WTC11 (cell line): ENCODE data around the gene MYPN. TPM values are rescaled to one million over a fixed set of nuclear protein-coding genes. Genes with fewer than 3 reads are reported as not detected.

Experiments used
- ATAC-seq: fragments of 200-7000 bp; cut with Tn5 transposase; 2 replicates; pipeline ENCODE4 v1.10.0; 2021; ENCODE audit warnings: mild to moderate bottlenecking, moderate library complexity
- CTCF ChIA-PET: fragments of 300-600 bp; sonication (Branson Sonifier 250); formaldehyde crosslinking; loops from one replicate; lab custom pipeline; 2021; ENCODE audit warnings: antibody characterized with exemption; lab: Charles Lee
- POLR2A ChIA-PET: fragments of 350-600 bp; sonication (Branson Sonifier 250); formaldehyde crosslinking; loops from one replicate; lab custom pipeline; 2021; ENCODE audit warnings: antibody characterized with exemption; lab: Charles Lee
- DNase-seq: peaks from one replicate; pipeline ENCODE4 v3.0.0; 2021; ENCODE audit warnings: low spot score
- H3K27ac Mint-ChIP-seq: 2 replicates; pipeline ENCODE4 v1.8.0; 2021; ENCODE audit warnings: mixed read lengths
- H3K27me3 Mint-ChIP-seq: 2 replicates; pipeline ENCODE4 v1.8.0; 2021; ENCODE audit warnings: low read depth, mild to moderate bottlenecking, moderate library complexity, mixed read lengths
- H3K36me3 Mint-ChIP-seq: 2 replicates; pipeline ENCODE4 v1.8.0; 2021; ENCODE audit warnings: mixed read lengths
- H3K4me1 Mint-ChIP-seq: 2 replicates; pipeline ENCODE4 v1.8.0; 2022; ENCODE audit warnings: mixed read lengths
- H3K4me3 Mint-ChIP-seq: 2 replicates; pipeline ENCODE4 v1.8.0; 2021; ENCODE audit warnings: mild to moderate bottlenecking, moderate library complexity, mixed read lengths
- H3K9me3 Mint-ChIP-seq: 2 replicates; pipeline ENCODE4 v1.8.0; 2021; ENCODE audit warnings: mixed read lengths
- ARID4B ChIP-seq: sonication (generic); formaldehyde crosslinking; IDR thresholded peaks from 2 replicates; pipeline ENCODE4 v1.8.0; 2023; ENCODE audit warnings: missing genetic modification reagents, mild to moderate bottlenecking, borderline replicate concordance
- E2F1 ChIP-seq: sonication (generic); formaldehyde crosslinking; IDR thresholded peaks from 2 replicates; pipeline ENCODE4 v1.8.0; 2022; ENCODE audit warnings: mild to moderate bottlenecking, missing genetic modification reagents
- FOXJ3 ChIP-seq: sonication (generic); formaldehyde crosslinking; IDR thresholded peaks from 2 replicates; pipeline ENCODE4 v1.9.0; 2021; ENCODE audit warnings: missing genetic modification reagents, mild to moderate bottlenecking, borderline replicate concordance
- FOXP1 ChIP-seq: sonication (generic); formaldehyde crosslinking; IDR thresholded peaks from 2 replicates; pipeline ENCODE4 v1.8.0; 2022; ENCODE audit warnings: missing genetic modification reagents, mild to moderate bottlenecking, moderate library complexity, borderline replicate concordance
- GABPB1 ChIP-seq: sonication (generic); formaldehyde crosslinking; IDR thresholded peaks from 2 replicates; pipeline ENCODE4 v1.8.1; 2023; ENCODE audit warnings: mild to moderate bottlenecking, missing genetic modification reagents
- HMGA2 ChIP-seq: fragments of 250-450 bp; sonication (Bioruptor Pico); IDR thresholded peaks from 2 replicates; pipeline ENCODE4 v1.4.0; 2021; ENCODE audit warnings: mild to moderate bottlenecking, moderate library complexity
- MAX ChIP-seq: sonication (generic); formaldehyde crosslinking; IDR thresholded peaks from 2 replicates; pipeline ENCODE4 v1.8.0; 2022; ENCODE audit warnings: mild to moderate bottlenecking, missing genetic modification reagents
- MYBL2 ChIP-seq: sonication (generic); formaldehyde crosslinking; IDR thresholded peaks from 2 replicates; pipeline ENCODE4 v1.8.1; 2023; ENCODE audit warnings: mild to moderate bottlenecking, moderate library complexity, missing genetic modification reagents
- NR2C2 ChIP-seq: sonication (generic); formaldehyde crosslinking; IDR thresholded peaks from 2 replicates; pipeline ENCODE4 v1.8.0; 2022; ENCODE audit warnings: mild to moderate bottlenecking, missing genetic modification reagents
- PREB ChIP-seq: sonication (generic); formaldehyde crosslinking; IDR thresholded peaks from 2 replicates; pipeline ENCODE4 v1.8.1; 2022; ENCODE audit warnings: mild to moderate bottlenecking, missing genetic modification reagents, moderate library complexity, borderline replicate concordance
- RELA ChIP-seq: sonication (generic); formaldehyde crosslinking; IDR thresholded peaks from 2 replicates; pipeline ENCODE4 v1.8.1; 2022; ENCODE audit warnings: missing genetic modification reagents, mild to moderate bottlenecking, borderline replicate concordance
- SMAD4 ChIP-seq: sonication (generic); formaldehyde crosslinking; IDR thresholded peaks from 2 replicates; pipeline ENCODE4 v1.8.0; 2022; ENCODE audit warnings: mild to moderate bottlenecking, missing genetic modification reagents
- ZMAT4 ChIP-seq: fragments of 250-450 bp; sonication (Bioruptor Pico); IDR thresholded peaks from 2 replicates; pipeline ENCODE4 v1.9.0; 2021; ENCODE audit warnings: mild to moderate bottlenecking
- ZNF281 ChIP-seq: sonication (generic); formaldehyde crosslinking; IDR thresholded peaks from 2 replicates; pipeline ENCODE4 v1.8.0; 2023; ENCODE audit warnings: mild to moderate bottlenecking, missing genetic modification reagents
- ZNF512 ChIP-seq: sonication (generic); formaldehyde crosslinking; IDR thresholded peaks from 2 replicates; pipeline ENCODE4 v1.8.1; 2022; ENCODE audit warnings: missing genetic modification reagents, borderline replicate concordance
- total RNA-seq: library from RNA; stranded (reverse); gene quantifications from 3 replicates; pipeline ENCODE4 v1.2.3, GENCODE V29; 2021
- TF ChIP-seq, protein P1 (sequence below): sonication (generic); formaldehyde crosslinking; IDR thresholded peaks from 2 replicates; pipeline ENCODE4 v1.8.1; 2022; ENCODE audit warnings: low read depth, mild to moderate bottlenecking, moderate library complexity, missing genetic modification reagents, borderline replicate concordance
- TF ChIP-seq, protein P2 (sequence below): sonication (generic); formaldehyde crosslinking; IDR thresholded peaks from 2 replicates; pipeline ENCODE4 v1.8.1; 2023; ENCODE audit warnings: mild to moderate bottlenecking, missing genetic modification reagents
- TF ChIP-seq, protein P3 (sequence below): sonication (generic); formaldehyde crosslinking; IDR thresholded peaks from 2 replicates; pipeline ENCODE4 v1.8.0; 2022; ENCODE audit warnings: mild to moderate bottlenecking, missing genetic modification reagents
- TF ChIP-seq, protein P4 (sequence below): sonication (generic); formaldehyde crosslinking; IDR thresholded peaks from 2 replicates; pipeline ENCODE4 v1.8.1; 2022; ENCODE audit warnings: low read depth, missing genetic modification reagents, borderline replicate concordance

Gene MYPN
- total RNA-seq, 1 experiment from 2014 or later, result not detected

GRCh38 chr10:68092512-68092911 lies 16.8 kb upstream of the MYPN start:
- CTCF ChIA-PET, result no interaction called here

More at GRCh38 chr10:68092512-68092911, 16.8 kb upstream of the MYPN start:
- Mint-ChIP-seq H3K4me1 (peaks cover 15% of the 10 kb centered on the region), H3K9me3 (peaks cover 3% of the 10 kb centered on the region; the same call in 1 of the 2 replicates), H3K4me3 (no peak overlapping the region), H3K36me3 (no peaks in the 10 kb centered on the region), H3K27ac (no peak overlapping the region), H3K27me3 (no peaks in the 10 kb centered on the region)
- POLR2A ChIA-PET, result no interaction called here
- no peak for ATAC-seq
- TF ChIP-seq ZNF512 (CRISPR knock-in tag) (no peak), GABPB1 (CRISPR knock-in tag) (no peak), RELA (no peak), E2F1 (CRISPR knock-in tag) (no peak), FOXJ3 (CRISPR knock-in tag) (no peak), ZMAT4 (no peak), NR2C2 (no peak), ARID4B (CRISPR knock-in tag) (no peak), MAX (CRISPR knock-in tag) (no peak), MYBL2 (no peak), PREB (CRISPR knock-in tag) (no peak), SMAD4 (CRISPR knock-in tag) (no peak), FOXP1 (CRISPR knock-in tag) (no peak), HMGA2 (CRISPR knock-in tag) (no peak), ZNF281 (CRISPR knock-in tag) (no peak)
- TF ChIP-seq, protein P1, sequence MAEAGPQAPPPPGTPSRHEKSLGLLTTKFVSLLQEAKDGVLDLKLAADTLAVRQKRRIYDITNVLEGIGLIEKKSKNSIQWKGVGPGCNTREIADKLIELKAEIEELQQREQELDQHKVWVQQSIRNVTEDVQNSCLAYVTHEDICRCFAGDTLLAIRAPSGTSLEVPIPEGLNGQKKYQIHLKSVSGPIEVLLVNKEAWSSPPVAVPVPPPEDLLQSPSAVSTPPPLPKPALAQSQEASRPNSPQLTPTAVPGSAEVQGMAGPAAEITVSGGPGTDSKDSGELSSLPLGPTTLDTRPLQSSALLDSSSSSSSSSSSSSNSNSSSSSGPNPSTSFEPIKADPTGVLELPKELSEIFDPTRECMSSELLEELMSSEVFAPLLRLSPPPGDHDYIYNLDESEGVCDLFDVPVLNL (CRISPR knock-in tag), result no peak
- TF ChIP-seq, protein P2, sequence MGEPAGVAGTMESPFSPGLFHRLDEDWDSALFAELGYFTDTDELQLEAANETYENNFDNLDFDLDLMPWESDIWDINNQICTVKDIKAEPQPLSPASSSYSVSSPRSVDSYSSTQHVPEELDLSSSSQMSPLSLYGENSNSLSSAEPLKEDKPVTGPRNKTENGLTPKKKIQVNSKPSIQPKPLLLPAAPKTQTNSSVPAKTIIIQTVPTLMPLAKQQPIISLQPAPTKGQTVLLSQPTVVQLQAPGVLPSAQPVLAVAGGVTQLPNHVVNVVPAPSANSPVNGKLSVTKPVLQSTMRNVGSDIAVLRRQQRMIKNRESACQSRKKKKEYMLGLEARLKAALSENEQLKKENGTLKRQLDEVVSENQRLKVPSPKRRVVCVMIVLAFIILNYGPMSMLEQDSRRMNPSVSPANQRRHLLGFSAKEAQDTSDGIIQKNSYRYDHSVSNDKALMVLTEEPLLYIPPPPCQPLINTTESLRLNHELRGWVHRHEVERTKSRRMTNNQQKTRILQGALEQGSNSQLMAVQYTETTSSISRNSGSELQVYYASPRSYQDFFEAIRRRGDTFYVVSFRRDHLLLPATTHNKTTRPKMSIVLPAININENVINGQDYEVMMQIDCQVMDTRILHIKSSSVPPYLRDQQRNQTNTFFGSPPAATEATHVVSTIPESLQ (CRISPR knock-in tag), result no peak
- TF ChIP-seq, protein P3, sequence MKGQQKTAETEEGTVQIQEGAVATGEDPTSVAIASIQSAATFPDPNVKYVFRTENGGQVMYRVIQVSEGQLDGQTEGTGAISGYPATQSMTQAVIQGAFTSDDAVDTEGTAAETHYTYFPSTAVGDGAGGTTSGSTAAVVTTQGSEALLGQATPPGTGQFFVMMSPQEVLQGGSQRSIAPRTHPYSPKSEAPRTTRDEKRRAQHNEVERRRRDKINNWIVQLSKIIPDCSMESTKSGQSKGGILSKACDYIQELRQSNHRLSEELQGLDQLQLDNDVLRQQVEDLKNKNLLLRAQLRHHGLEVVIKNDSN (CRISPR knock-in tag), result no peak
- TF ChIP-seq, protein P4, sequence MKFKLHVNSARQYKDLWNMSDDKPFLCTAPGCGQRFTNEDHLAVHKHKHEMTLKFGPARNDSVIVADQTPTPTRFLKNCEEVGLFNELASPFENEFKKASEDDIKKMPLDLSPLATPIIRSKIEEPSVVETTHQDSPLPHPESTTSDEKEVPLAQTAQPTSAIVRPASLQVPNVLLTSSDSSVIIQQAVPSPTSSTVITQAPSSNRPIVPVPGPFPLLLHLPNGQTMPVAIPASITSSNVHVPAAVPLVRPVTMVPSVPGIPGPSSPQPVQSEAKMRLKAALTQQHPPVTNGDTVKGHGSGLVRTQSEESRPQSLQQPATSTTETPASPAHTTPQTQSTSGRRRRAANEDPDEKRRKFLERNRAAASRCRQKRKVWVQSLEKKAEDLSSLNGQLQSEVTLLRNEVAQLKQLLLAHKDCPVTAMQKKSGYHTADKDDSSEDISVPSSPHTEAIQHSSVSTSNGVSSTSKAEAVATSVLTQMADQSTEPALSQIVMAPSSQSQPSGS (CRISPR knock-in tag), result no peak
- DNase-seq, result no peak
